ENCODE measurements around the gene RGS12. TPM values are rescaled to one million over a fixed set of nuclear protein-coding genes. Genes with fewer than 3 reads are reported as not detected.

The RGS12 gene
- total and polyA plus RNA-seq, 2 donors (not counting 1 experiment from before 2014, with no cell fraction given): 3.5 to 13.9 TPM

GRCh38 chr4:3261411-3262207 is 31.2 kb upstream of the RGS12 start:
- H3K9me3 Mint-ChIP-seq (ENCODE audit: insufficient read depth): no peaks in the 10 kb centered on the region
- no peaks in the 10 kb centered on the region for H3K27me3 ChIP-seq (replicated peaks in 1 of 4; ENCODE audit: control extremely low read depth in 1 of 4, control insufficient read depth in 3 of 4, insufficient read depth in 4 of 4, low read length in 3 of 4)
- peaks cover 9 to 17% of the 10 kb centered on the region in 2 donors for H3K4me1 ChIP-seq (ENCODE audit: control insufficient read depth in 2 of 2, insufficient read depth in 2 of 2, low read length in 2 of 2)
- no peak overlapping the region for H3K27ac Mint-ChIP-seq
- no peak overlapping the region for H3K4me3 Mint-ChIP-seq
- intact Hi-C loops (cut with micrococcal nuclease): no loop called here
- DNase-seq: no peak
- no peak overlapping the region for H3K27ac ChIP-seq (ENCODE audit: low read length in 2 of 2)
- WGBS (ENCODE audit: insufficient coverage): 95% methylated on average over 35 of the region's 35 CpGs
- H4K20me1 ChIP-seq (ENCODE audit: control insufficient read depth, insufficient read depth, low read length, poor library complexity, severe bottlenecking): no peaks in the 10 kb centered on the region
- POLR2A ChIA-PET: no interaction called here
- no peaks in the 10 kb centered on the region for H3K27me3 Mint-ChIP-seq
- H3K9me3 ChIP-seq (ENCODE audit: control extremely low read depth in 1 of 3, control insufficient read depth in 2 of 3, insufficient read depth in 1 of 3, low read length in 2 of 3): no peaks in the 10 kb centered on the region
- H3K4me2 ChIP-seq (replicated peaks; ENCODE audit: low read depth, low read length, poor library complexity, severe bottlenecking): no peak overlapping the region
- TF ChIP-seq EZH2 (IDR thresholded peaks at IDR 0.05; ENCODE audit: borderline replicate concordance, insufficient read depth, low read depth, low read length, poor library complexity, severe bottlenecking) (no peak), CTCF (IDR thresholded peaks at IDR 0.05) (no peak)
- no peak overlapping the region for H2AFZ ChIP-seq (ENCODE audit: insufficient read depth, low read depth, low read length, poor library complexity, severe bottlenecking)
- H3K79me2 ChIP-seq (ENCODE audit: control insufficient read depth, insufficient read depth, low read length): no peaks in the 10 kb centered on the region
- H3K4me1 Mint-ChIP-seq: peaks cover 19% of the 10 kb centered on the region
- ATAC-seq (ENCODE audit: low read depth): no peak
- no peak overlapping the region for H3K9ac ChIP-seq (ENCODE audit: low read length)
- CTCF ChIA-PET: interaction anchor here (0.9 kb wide), 1 partner anchor 11 kb away, joined by 3 read pairs; no protein-coding TSS in a partner anchor
- H3K36me3 ChIP-seq (replicated peaks in 1 of 2; ENCODE audit: control extremely low read depth in 1 of 2, control insufficient read depth in 1 of 2, extremely low read depth in 1 of 2, insufficient read depth in 2 of 2, low read length in 1 of 2): no peaks in the 10 kb centered on the region
- no peak overlapping the region for H3K4me3 ChIP-seq (ENCODE audit: control extremely low read depth in 1 of 5, extremely low read depth in 1 of 5, insufficient read depth in 1 of 5, low read depth in 2 of 5, low read length in 4 of 5)

All from B cell (primary cell).